ENCODE results near the gene CTBP1. TPM values are rescaled to one million over a fixed set of nuclear protein-coding genes. Genes with fewer than 3 reads are reported as not detected.

Gene CTBP1
- polyA plus RNA-seq, 3 donors from 2014 or later: 72.1 to 110 (median 77.7) TPM

GRCh38 chr4:1209821-1210220 is 39.1 kb downstream of the CTBP1 start:
- Mint-ChIP-seq H3K27ac (no peak overlapping the region), H3K27me3 (ENCODE audit: low read depth in 3 of 3) (peaks cover 1 to 8% (median 2%) of the 10 kb centered on the region in 3 donors), H3K4me1 (peaks cover 12 to 22% of the 10 kb centered on the region in 2 donors), H3K9me3 (no peaks in the 10 kb centered on the region), H3K4me3 (no peak overlapping the region), H3K36me3 (peaks cover 4 to 13% (median 7%) of the 10 kb centered on the region in 3 donors)
- no peak for DNase-seq

DNA sequence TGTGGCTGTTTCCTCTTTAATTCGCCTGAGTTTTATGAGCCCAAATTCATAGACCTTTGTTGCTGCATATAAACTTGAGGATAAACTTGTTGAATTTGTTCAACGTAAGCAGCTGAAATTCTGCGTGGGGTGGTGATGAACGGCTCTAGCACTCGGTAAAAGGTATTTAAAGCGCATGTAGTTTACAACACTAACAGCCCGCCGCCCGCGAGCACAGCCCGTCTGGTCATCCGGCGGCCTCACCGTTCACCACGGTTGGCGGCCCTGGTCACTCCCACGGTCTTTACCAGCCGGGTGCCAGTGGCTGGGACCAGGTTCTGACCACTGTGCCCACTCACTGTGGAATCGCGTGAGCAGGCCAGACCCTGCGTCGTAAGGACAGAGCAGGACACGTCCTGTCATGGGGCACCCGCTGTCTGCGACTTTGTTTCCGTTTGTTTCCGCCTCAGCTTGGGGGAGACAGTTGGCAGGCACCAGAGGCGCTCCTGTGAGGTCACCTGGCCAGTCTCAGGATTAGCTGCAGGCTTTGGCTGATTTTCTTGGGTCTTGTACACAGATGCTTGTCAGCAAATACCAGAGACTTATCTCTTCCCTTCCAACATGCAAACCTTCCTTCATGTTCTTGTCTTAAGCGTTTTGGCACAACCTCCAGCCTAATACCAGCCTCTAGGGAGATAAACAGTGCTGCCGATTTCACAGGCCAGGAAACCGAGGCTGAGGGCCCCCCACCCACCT is 39.8 kb downstream of the CTBP1 start:
- H3K27me3 Mint-ChIP-seq (ENCODE audit: low read depth in 3 of 3): peaks cover 5 to 9% (median 6%) of the 10 kb centered on the region in 3 donors
- DNase-seq: no peak
- no peaks in the 10 kb centered on the region for H3K9me3 Mint-ChIP-seq
- peaks cover 19 to 29% of the 10 kb centered on the region in 2 donors for H3K4me1 Mint-ChIP-seq
- no peak overlapping the region for H3K4me3 Mint-ChIP-seq
- peaks cover 6 to 13% (median 7%) of the 10 kb centered on the region in 3 donors for H3K36me3 Mint-ChIP-seq
- peak overlapping the region in 5 of 6 donors; percentile 28 to 71 (median 51) for H3K27ac Mint-ChIP-seq

DNA sequence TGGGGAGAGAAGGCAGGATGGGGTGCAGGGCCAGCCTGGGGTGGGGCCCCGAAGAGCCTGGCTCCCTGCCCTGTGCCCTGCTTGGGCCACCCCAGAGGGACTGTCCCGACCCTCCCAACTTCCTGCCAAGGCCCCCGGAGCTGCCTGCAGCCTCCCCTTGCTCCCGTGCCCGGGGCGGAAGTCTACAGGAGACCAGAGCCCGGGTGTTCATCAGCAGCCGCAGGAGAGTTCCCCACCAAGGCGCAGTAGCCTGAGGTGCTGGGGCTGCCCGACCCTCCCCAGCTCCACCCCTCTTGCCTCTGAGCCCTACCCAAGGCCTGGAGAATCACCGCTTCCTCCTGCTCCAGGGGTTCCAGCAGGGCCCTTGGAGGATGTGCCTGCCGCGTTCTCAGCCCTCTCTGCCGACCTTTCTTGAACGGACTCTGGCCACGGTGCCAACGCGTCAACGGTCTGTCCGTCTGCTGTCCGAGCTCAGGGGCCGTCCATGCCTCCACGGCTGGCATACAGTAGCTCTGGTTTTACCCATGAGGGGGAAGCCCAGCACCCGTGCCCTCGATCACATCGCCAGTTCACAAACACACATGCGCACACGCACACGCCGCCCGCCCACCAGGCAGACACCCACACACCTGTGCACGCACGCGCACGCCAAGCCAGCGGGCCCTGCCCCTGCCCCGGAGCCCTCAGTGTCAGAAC is 40.5 kb downstream of the CTBP1 start:
- no peak for DNase-seq
- peaks cover 26 to 36% of the 10 kb centered on the region in 2 donors for H3K4me1 Mint-ChIP-seq
- H3K27ac Mint-ChIP-seq: peak overlapping the region in 5 of 6 donors; percentile 44 to 79 (median 71)

DNA sequence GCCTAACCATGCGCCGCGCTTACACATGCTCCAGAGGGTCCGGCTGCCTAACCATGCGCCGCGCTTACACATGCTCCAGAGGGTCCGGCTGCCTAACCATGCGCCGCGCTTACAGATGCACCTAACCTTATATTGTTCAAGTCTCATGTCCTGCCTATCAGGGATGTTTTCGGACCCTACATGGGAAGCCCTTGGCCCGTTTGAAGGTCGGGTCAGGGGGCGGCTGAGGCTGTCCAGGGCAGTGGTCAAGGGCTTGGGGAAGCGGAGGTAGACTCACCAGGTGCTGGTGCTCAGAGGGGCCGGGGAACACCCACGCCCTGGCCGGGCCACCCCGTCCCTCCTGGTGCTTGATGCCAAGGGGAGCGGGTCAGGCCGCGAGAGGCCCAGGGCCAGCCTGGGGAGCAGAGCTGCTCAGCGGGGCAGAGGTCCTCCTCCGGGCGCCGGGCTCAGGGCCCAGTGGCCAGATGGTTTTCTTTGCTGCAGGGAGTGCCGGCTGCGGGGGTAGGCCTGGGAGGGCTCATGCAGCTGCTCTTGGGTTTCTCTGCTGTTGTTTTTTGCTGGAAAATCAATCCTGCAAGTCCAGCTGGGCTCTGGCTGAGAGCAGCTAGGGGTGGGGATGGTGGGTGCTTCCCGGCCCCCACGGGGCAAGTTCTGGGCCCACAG is 41.2 kb downstream of the CTBP1 start:
- peaks cover 6 to 13% (median 7%) of the 10 kb centered on the region in 3 donors for H3K36me3 Mint-ChIP-seq
- peaks cover 17 to 21% (median 18%) of the 10 kb centered on the region in 3 donors for H3K27me3 Mint-ChIP-seq (ENCODE audit: low read depth in 3 of 3)
- no peaks in the 10 kb centered on the region for H3K9me3 Mint-ChIP-seq
- peaks cover 33 to 42% of the 10 kb centered on the region in 2 donors for H3K4me1 Mint-ChIP-seq
- DNase-seq: no peak
- H3K27ac Mint-ChIP-seq: no peak overlapping the region
- peak overlapping the region in 1 of 5 donors; percentile 39 for H3K4me3 Mint-ChIP-seq

More for the DNA sequence above, 40.5 kb downstream of the CTBP1 start:
- Mint-ChIP-seq H3K4me3 (no peak overlapping the region), H3K36me3 (peaks cover 6 to 13% (median 7%) of the 10 kb centered on the region in 3 donors), H3K27me3 (ENCODE audit: low read depth in 3 of 3) (peaks cover 11 to 17% (median 14%) of the 10 kb centered on the region in 3 donors), H3K9me3 (no peaks in the 10 kb centered on the region)

DNA sequence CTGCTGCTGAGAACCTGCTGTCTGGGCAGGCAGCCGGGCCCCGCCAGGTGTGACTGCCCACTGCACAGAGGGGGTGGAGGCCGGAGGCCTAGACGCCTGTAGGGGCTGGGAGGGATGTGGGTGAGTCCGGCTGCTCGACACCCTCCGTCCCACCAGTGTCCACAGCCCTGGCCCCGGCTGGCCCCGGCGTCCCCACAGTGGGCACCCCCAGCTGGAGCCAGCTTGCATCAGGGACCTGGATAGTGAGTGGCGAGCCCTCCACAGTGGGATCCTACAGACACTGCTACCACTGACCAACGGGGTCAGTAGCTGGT is 41.8 kb downstream of the CTBP1 start:
- DNase-seq: no peak
- Mint-ChIP-seq H3K4me3 (no peak overlapping the region), H3K9me3 (no peaks in the 10 kb centered on the region), H3K36me3 (peaks cover 6 to 13% (median 7%) of the 10 kb centered on the region in 3 donors), H3K4me1 (peaks cover 39 to 45% of the 10 kb centered on the region in 2 donors), H3K27ac (peak overlapping the region in 2 of 6 donors; percentile 45), H3K27me3 (ENCODE audit: low read depth in 3 of 3) (peaks cover 21 to 23% (median 21%) of the 10 kb centered on the region in 3 donors)

DNA sequence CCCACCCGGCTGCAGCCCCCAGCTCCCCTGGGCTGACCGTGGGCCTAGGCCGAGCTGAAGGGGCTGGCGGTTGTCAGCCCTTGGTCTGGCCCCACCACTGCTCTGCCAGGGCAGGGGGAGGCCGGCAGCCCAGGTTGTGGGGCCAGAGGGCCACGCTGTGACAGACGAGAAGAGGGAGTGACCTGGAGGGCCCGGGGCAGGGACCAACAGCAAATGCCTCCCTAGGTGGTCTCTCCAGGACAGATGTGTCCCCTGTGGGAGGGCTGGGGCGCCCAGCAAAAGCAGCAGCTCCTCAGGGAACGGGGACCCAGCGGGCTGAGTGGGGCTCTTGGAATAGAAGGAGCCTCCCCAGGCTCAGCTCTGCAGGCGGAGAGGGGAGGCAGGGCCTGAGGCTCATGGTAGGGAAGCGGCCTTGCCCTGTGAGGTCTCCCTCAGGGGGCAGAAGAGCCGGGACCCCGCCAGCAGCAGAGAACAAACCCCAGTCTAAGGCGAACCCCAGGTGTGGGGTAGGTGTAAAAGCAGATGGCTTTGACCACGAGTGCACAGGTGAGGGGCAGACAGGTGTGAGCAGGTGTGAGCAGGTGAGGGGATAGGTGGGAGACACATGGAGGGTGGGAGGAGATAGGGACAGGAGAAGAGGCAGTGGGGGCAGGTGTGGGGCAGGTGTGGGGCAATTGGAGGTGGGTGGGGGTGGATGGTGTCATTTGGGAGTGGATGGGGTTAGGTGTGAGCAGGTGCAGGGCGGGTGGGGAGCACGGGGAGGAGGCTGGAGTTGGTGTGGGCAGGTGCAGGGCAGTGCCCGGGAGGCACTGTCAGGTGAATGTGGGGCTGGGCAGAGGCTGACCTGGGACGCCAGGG is 42.4 kb downstream of the CTBP1 start:
- H3K4me3 Mint-ChIP-seq: peak overlapping the region in 2 of 5 donors; percentile 10 to 24
- no peaks in the 10 kb centered on the region for H3K9me3 Mint-ChIP-seq
- H3K27me3 Mint-ChIP-seq (ENCODE audit: low read depth in 3 of 3): peaks cover 27 to 29% (median 27%) of the 10 kb centered on the region in 3 donors
- DNase-seq: no peak
- H3K36me3 Mint-ChIP-seq: peaks cover 2 to 9% (median 3%) of the 10 kb centered on the region in 3 donors
- H3K27ac Mint-ChIP-seq: peak overlapping the region in 3 of 6 donors; percentile 45
- H3K4me1 Mint-ChIP-seq: peaks cover 45 to 49% of the 10 kb centered on the region in 2 donors

DNA sequence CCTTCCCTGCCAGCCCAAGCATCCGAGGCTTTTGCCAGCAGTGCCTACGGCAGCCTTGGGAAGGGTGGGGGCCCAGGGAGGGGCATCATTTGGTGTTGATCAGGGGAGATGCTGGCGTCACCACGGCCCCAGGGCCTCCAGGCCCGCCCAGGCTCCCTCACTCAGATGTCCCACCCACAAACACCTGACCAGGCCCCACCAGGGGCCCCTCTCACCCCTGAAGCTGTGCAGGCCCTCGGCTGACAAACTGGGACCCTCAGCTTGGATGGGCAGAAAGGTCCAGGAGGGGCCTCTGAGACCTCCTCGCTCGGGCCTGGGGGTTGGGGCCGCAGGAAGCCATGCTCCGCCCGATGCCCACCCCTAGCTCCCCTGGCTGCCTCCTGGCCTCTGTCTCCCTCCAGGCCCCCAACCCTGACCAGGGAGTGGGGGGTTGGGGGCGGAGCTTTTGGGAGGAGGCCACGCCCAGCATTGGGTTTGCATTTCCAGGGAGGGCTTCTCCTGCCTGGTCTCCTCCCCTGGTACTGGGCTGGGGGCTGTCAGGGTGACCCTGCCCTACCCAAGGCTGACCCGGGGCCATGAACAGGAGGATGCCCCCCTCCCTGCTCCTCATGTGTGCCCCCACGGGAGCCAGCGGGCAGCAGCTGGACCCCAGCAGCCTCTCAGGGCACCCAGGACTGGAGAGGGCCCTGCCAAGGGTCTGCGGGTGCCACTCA is 43.2 kb downstream of the CTBP1 start:
- peaks cover 0 to 4% (median 3%) of the 10 kb centered on the region in 3 donors for H3K36me3 Mint-ChIP-seq
- no peak for DNase-seq
- peak overlapping the region in 2 of 5 donors; percentile 83 to 95 for H3K4me3 Mint-ChIP-seq
- peaks cover 48 to 51% of the 10 kb centered on the region in 2 donors for H3K4me1 Mint-ChIP-seq
- peak overlapping the region in 1 of 6 donors; percentile 98 for H3K27ac Mint-ChIP-seq
- peaks cover 35 to 36% (median 35%) of the 10 kb centered on the region in 3 donors for H3K27me3 Mint-ChIP-seq (ENCODE audit: low read depth in 3 of 3)
- no peaks in the 10 kb centered on the region for H3K9me3 Mint-ChIP-seq

DNA sequence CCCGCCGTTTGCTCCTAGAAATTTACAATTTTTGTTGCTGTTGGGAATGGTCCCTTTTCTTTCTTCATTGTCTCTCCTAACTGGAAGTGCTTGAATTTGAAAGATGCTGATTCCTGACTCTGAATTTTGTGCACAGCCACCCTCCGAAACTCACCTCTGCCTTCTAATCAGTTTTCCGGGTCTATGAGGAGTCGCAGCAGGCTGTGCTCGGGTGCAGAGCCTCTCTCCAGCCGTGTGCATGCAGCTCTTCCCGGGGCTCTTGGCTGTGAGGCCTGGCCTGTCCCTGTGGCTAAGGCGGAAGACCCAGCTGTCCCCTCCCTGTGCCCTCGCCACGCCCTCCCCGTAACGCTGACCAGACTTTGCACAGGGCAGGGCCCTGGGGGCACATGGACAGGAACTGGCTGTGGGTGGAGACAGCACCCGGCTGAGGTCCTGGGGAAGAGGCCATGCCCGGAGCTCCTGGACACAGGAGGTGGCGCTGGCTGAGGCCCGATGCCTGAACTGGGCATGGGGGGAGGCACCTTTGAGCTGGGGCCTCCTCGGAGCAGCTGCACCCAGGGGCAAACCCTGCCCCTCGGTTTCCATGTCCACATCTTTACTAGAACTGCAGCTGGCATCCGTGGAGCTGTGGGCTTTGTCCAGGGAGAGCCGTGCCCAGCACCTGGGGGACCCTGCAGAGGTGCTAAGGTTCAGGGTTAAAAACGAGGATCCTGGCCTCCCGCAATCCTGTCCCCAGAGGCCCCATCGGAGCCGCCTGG is 43.9 kb downstream of the CTBP1 start:
- peaks cover 56 to 57% of the 10 kb centered on the region in 2 donors for H3K4me1 Mint-ChIP-seq
- no peaks in the 10 kb centered on the region for H3K9me3 Mint-ChIP-seq
- peak overlapping the region; percentile 98 to 100 (median 98) for H3K27ac Mint-ChIP-seq
- peaks cover 37 to 42% (median 42%) of the 10 kb centered on the region in 3 donors for H3K27me3 Mint-ChIP-seq (ENCODE audit: low read depth in 3 of 3)
- peaks cover 0 to 4% (median 3%) of the 10 kb centered on the region in 3 donors for H3K36me3 Mint-ChIP-seq
- DNase-seq: no peak
- peak overlapping the region; percentile 77 to 95 (median 85) for H3K4me3 Mint-ChIP-seq

GRCh38 chr4:1204286-1204827 is 44.6 kb downstream of the CTBP1 start:
- no peaks in the 10 kb centered on the region for H3K9me3 Mint-ChIP-seq
- peaks cover 61% of the 10 kb centered on the region in 2 donors for H3K4me1 Mint-ChIP-seq
- peak overlapping the region; percentile 77 to 95 (median 85) for H3K4me3 Mint-ChIP-seq
- peaks cover 0 to 3% (median 2%) of the 10 kb centered on the region in 3 donors for H3K36me3 Mint-ChIP-seq
- H3K27ac Mint-ChIP-seq: peak overlapping the region; percentile 98 to 100 (median 98)
- DNase-seq: no peak
- H3K27me3 Mint-ChIP-seq (ENCODE audit: low read depth in 3 of 3): peaks cover 38 to 47% (median 43%) of the 10 kb centered on the region in 3 donors

DNA sequence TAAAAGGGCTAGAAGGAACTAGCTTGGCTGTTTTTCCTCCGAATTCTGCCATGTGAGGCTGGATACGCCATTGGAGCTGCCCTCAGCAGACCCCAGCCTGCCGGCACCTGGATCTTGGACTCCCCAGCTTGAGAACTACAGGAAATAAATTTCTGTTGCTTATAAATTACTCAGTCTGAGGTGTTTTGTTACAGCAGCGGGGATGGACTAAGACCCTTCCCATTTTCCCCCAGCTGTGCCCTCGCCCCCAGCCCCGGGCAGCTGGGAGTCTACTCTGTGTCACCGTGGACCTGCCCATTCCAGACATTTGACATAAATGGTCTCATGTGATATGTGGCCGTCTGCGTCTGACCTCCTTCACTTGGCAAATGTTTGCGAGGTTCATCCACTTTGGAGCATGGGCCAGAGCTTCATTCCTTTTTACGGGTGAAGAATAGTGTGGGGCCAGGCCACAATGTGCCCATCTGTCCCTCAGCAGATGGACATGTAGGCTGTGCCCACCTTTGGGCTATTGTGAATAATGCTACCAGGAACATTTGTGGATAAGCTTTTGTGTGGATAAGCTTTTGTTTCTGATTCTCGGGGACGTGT is 45.8 kb downstream of the CTBP1 start:
- Mint-ChIP-seq H3K36me3 (peaks cover 7 to 12% (median 9%) of the 10 kb centered on the region in 3 donors), H3K27ac (peak overlapping the region; percentile 98 to 100 (median 98)), H3K4me1 (peaks cover 66 to 70% of the 10 kb centered on the region in 2 donors), H3K9me3 (no peaks in the 10 kb centered on the region), H3K4me3 (peak overlapping the region; percentile 77 to 95 (median 85)), H3K27me3 (ENCODE audit: low read depth in 3 of 3) (peaks cover 37 to 50% (median 43%) of the 10 kb centered on the region in 3 donors)
- no peak for DNase-seq

GRCh38 chr4:1202526-1203011 is 46.4 kb downstream of the CTBP1 start:
- Mint-ChIP-seq H3K9me3 (no peaks in the 10 kb centered on the region), H3K36me3 (peaks cover 10 to 16% (median 13%) of the 10 kb centered on the region in 3 donors), H3K27me3 (ENCODE audit: low read depth in 3 of 3) (peaks cover 37 to 50% (median 43%) of the 10 kb centered on the region in 3 donors), H3K4me3 (peak overlapping the region; percentile 85 to 95 (median 93)), H3K4me1 (peaks cover 70 to 75% of the 10 kb centered on the region in 2 donors), H3K27ac (peak overlapping the region; percentile 98 to 100 (median 98))
- no peak for DNase-seq

Data from immature natural killer cell (primary cell).